Measurements from ENCODE around the gene FBXW9. TPM values are rescaled to one million over a fixed set of nuclear protein-coding genes. Genes with fewer than 3 reads are reported as not detected.

FBXW9 gene
- total RNA-seq, 2 experiments from 2014 or later: 10.2 to 10.5 TPM

DNA sequence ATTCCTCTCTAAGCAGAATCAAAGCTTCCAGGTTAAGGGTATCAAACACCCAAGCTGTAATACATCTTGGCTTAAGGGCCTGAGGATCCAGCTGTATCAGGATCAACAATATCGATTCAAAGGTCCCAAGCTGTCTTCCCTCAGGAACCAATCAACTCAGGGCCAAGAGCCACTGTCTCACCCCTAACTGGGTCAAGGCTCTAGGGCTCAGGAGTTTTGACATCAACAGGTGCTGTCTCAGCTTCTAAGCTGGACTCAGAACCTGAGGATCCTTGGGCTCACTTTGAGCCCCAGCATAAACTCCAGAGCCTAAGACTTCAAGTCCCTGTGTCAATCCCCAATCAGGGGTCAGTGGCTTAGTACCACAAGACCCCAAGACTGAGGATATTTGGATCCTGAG lies 917 bp downstream of the FBXW9 start:
- ChIA-PET POLR2A (interaction anchor here (0.7 to 1.2 kb wide), 2 partner anchors 10 to 17 kb away, joined by 4 to 21 read pairs; no protein-coding TSS in a partner anchor), CTCF (interaction anchor here (1.0 to 1.2 kb wide), 2 partner anchors 26 to 66 kb away, joined by 4 read pairs; a partner anchor contains a TSS)

- CTCF ChIA-PET: interaction anchor here (1.2 kb wide), 1 partner anchor 66 kb away, joined by 4 read pairs; no protein-coding TSS in a partner anchor
- POLR2A ChIA-PET: interaction anchor here (0.7 kb wide), 1 partner anchor 17 kb away, joined by 4 read pairs; no protein-coding TSS in a partner anchor
Observed at GRCh38 chr19:12695096-12695495, 1.3 kb downstream of the FBXW9 start.

DNA sequence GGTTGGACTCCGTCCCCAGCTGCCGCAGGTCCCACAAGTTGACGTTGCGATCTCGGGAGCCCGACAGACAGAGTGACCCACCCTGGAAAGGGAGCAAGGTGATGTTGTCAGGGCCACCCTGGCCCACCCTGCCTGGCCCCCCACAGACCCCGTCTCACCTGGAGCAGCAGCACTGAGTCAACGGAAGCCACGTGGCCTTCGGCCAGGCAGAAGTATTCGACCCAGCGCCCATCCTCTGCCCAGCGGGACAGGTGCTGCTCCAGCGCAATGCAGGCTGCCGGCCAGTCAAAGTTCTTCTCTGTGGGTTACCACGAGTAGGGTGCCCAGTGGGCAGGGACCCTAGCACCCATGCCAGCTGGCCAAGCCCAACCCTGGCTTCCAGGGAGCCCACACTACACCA lies 1.8 kb downstream of the FBXW9 start:
- CTCF ChIA-PET: no interaction called here
- POLR2A ChIA-PET: interaction anchor here (1.0 kb wide), 1 partner anchor 28 kb away, joined by 7 read pairs; no protein-coding TSS in a partner anchor

- CTCF ChIA-PET: no interaction called here
- POLR2A ChIA-PET: no interaction called here
Observed at GRCh38 chr19:12692960-12693359, 3.5 kb downstream of the FBXW9 start.

DNA sequence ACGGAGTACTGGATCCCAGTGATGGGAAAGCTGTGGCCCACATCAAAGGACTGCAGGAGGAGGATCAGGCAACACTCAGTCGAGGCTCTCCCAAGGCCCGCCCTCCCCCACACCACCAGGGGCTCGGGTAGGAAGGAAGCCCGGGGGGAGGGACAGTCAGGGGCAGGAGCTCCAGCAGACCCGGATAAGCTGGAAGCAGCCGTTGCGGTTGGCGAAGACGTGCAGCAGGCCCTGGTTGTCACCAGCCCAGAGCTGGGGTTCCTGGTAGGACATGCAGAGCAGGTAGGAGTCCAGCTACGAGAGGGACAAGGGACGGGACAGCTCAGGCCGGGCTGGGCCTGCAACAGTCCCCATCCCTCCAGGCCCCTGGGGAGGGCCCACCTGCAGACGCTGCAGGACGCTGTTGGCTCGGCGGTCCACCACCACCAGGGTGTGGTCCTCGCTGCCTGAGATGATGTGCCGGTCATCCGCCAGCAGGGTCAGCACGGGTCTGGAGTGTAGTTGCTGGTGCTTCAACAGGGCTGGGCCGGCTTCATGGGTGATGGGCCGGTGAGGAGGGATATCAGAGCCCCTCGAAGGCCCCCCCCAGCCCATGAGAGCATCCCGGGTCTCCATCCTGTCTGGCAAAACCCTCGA lies 6.7 kb downstream of the FBXW9 start:
- ChIA-PET POLR2A (no interaction called here), CTCF (interaction anchor here (1.2 kb wide), 1 partner anchor 158 kb away, joined by 3 read pairs; no protein-coding TSS in a partner anchor)

DNA sequence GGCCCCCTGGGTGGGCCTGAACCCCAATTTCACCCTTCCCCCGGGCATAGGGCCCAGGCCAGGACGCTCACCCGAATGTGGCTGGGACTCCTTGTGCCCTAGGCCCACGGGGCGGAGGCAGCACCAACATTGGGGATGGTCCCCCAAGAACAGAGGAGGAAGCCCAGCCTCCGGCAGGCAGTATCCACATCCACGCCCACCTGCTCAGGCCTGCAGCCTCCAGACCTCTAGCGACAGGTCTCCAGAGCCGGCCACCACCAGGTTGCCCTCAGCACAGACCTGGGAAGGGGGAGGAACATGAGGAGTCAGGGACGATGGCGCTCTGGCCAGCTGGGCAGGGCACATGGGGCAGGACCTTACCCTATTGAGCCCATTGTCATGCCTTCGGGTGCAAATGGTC lies 7.4 kb downstream of the FBXW9 start:
- ChIA-PET CTCF (no interaction called here), POLR2A (no interaction called here)

GRCh38 chr19:12687496-12688196 lies 8.8 kb downstream of the FBXW9 start, which contains the start of gene GNG14:
Gene GNG14 (plus strand): TSS chr19:12687998. CDS start chr19:12688049, 51 bp downstream.
- CTCF ChIA-PET: interaction anchor here (1.1 kb wide), 1 partner anchor 124 kb away, joined by 3 read pairs; no protein-coding TSS in a partner anchor
- POLR2A ChIA-PET: interaction anchor here (0.6 kb wide), 1 partner anchor 160 kb away, joined by 3 read pairs; no protein-coding TSS in a partner anchor

- POLR2A ChIA-PET: interaction anchor here (0.6 to 1.3 kb wide), 3 partner anchors 10 to 48 kb away, joined by 3 to 21 read pairs (median 3); partner anchors contain the start of gene FBXW9
- CTCF ChIA-PET: no interaction called here
Observed at GRCh38 chr19:12685831-12686230, 10.6 kb downstream of the FBXW9 start.

DNA sequence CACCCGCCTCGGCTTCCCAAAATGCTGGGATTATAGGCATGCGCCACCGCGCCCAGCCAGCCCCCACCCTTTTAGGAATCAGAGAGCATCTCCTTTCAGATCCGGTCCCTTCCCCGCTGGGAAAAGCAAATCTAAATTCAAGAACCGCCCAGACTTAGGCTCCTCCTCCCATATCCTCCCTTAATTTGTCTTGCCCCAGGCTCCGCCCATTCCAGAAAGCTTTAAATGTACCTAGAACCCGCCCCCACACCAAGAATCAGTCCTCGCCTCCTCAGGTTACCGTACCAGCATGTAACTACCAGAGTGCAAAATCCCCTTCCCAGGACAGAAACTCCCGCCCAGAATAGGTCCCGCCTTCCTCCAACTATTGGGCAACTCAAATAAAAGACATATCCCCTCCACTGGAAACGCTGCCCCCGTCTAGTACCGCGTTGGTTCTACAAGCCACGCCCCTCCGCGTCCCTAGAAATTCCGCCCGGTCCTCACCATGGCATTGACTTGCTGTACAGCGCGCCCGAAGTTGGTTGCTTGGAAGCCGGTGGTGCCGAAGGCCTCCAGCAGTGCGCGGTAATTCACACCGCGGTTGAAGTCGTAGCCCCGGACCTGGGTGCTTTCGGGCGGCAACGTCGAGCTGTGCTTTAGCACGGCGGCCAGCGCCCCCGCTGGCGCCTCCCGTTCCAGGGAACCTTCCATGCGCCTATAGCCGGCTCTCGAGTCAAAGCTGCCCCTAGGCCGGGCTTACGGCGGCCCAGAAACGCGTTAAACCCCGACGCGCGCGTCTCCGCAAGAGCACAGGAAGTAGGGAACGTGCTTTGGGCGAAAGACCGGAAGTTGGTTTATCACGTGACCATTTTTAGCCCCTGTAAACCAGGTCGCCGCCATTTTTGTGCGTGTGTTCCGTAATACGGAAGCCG lies 15.1 kb downstream of the FBXW9 start, which contains the start of gene DHPS:
DHPS (minus strand) TSS at position 807 of the 914 bp plus-strand sequence; CDS start at position 693, 114 bp downstream.
- POLR2A ChIA-PET: interaction anchor here (0.6 to 1.6 kb wide), 11 partner anchors 9 to 1306 kb away, joined by 3 to 7 read pairs (median 4); partner anchors contain the start of gene TNPO2
- CTCF ChIA-PET: interaction anchor here (0.6 to 1.8 kb wide), 9 partner anchors 9 to 118 kb away, joined by 3 to 9 read pairs (median 4); partner anchors contain the start of genes FBXW9, JUNB, MAN2B1 and WDR83

DNA sequence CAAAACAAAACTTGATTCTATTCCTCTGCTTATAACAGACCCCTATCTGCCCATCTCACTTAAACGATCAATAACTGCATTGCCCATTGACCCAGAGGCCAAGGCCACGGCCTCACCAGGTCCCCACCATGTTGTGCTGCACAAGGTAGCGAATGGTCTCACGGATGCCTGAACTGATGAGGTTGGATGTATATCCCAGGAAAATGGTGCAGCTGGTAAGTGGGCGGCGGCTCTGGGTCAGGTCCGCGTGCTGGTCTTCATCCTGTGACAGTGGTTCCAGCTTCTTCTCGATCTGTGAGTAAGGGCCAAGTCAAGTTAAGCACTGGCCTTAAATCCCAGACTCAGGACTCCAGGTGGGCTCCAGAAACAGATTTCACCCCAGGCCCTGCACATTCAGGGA lies 16.4 kb downstream of the FBXW9 start:
- CTCF ChIA-PET: interaction anchor here (1.1 to 1.8 kb wide), 3 partner anchors 9 to 98 kb away, joined by 3 to 6 read pairs (median 5); partner anchors contain the start of gene TRIR
- POLR2A ChIA-PET: interaction anchor here (0.8 to 1.6 kb wide), 2 partner anchors 113 to 1245 kb away, joined by 3 to 5 read pairs; partner anchors contain the start of gene PRKCSH

DNA sequence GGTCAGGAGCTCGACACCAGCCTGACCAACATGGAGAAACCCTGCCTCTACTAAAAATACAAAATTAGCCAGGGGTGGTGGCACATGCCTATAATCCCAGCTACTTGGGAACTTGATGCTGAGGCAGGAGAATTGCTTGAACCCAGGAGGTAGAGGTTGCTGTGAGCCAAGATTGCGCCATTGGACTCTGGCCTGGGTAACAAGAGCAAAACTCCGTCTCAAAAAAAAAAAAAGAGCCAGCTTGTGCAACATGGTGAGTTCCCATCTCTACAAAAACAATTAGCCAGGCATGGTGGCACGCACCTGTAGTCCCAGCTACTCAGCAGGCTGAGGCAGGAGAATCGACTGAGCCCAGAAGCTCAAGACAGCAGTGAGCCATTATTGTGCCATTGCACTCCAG lies 18.4 kb downstream of the FBXW9 start:
- POLR2A ChIA-PET: interaction anchor here (0.5 to 0.7 kb wide), 4 partner anchors 17 to 829 kb away, joined by 3 to 4 read pairs (median 3); no protein-coding TSS in a partner anchor
- CTCF ChIA-PET: interaction anchor here (2.2 kb wide), 1 partner anchor 9 kb away, joined by 10 read pairs; a partner anchor contains a TSS

GRCh38 chr19:12676928-12677327 lies 19.5 kb downstream of the FBXW9 start:
- ChIA-PET CTCF (interaction anchor here (0.6 to 2.2 kb wide), 8 partner anchors 8 to 444 kb away, joined by 3 to 10 read pairs (median 3); partner anchors contain the start of genes MAN2B1, TRIR and WDR83), POLR2A (no interaction called here)

DNA sequence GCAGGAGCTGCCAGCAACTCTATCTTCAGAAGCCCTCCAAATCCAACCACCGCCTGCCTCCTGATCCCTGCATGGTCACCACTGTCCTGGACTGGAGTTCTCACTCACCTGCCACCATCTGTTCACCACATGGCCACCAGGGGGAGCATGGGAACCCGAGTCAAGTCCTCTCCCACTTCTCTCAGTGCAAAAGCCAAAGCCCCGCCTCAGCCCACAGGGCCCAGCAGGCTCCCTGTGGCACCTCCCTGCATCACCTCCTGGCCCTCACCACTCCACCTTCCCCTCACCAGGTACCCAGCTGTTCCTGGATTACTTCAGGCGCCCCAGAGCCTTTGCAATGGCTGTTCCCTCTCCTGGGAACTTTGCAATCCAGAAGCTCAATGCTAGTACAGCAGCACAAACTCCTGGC lies 20.0 kb downstream of the FBXW9 start:
- POLR2A ChIA-PET: no interaction called here
- CTCF ChIA-PET: interaction anchor here (0.6 to 1.4 kb wide), 7 partner anchors 10 to 443 kb away, joined by 3 to 9 read pairs (median 3); partner anchors contain the start of genes MAN2B1, TRIR and WDR83

GRCh38 chr19:12675940-12676339 lies 20.5 kb downstream of the FBXW9 start:
- POLR2A ChIA-PET: no interaction called here
- CTCF ChIA-PET: interaction anchor here (1.1 to 1.4 kb wide), 5 partner anchors 10 to 172 kb away, joined by 3 to 9 read pairs (median 3); partner anchors contain the start of genes MAN2B1 and WDR83

GRCh38 chr19:12675399-12675798 lies 21.0 kb downstream of the FBXW9 start:
- CTCF ChIA-PET: interaction anchor here (1.1 kb wide), 1 partner anchor 35 kb away, joined by 6 read pairs; no protein-coding TSS in a partner anchor
- POLR2A ChIA-PET: no interaction called here

DNA sequence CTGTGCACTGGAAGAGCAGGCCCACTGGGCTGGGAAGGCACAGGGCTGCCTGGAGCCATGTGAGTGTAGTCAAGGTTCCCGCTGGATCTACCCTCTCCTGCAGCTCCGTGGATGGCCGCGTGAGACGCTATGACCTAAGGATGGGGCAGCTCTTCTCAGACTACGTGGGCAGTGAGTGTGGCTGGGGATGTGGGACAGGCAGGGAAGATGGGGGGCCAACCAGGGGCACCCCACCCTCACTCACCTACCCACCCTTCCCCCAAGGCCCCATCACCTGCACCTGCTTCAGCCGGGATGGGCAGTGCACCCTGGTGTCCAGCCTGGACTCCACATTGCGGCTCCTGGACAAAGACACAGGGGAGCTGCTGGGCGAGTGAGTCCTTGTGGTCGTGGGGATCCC lies 23.7 kb downstream of the FBXW9 start:
- POLR2A ChIA-PET: interaction anchor here (1.0 kb wide), 1 partner anchor 9 kb away, joined by 3 read pairs; the partner anchor contains the start of gene DHPS

DNA sequence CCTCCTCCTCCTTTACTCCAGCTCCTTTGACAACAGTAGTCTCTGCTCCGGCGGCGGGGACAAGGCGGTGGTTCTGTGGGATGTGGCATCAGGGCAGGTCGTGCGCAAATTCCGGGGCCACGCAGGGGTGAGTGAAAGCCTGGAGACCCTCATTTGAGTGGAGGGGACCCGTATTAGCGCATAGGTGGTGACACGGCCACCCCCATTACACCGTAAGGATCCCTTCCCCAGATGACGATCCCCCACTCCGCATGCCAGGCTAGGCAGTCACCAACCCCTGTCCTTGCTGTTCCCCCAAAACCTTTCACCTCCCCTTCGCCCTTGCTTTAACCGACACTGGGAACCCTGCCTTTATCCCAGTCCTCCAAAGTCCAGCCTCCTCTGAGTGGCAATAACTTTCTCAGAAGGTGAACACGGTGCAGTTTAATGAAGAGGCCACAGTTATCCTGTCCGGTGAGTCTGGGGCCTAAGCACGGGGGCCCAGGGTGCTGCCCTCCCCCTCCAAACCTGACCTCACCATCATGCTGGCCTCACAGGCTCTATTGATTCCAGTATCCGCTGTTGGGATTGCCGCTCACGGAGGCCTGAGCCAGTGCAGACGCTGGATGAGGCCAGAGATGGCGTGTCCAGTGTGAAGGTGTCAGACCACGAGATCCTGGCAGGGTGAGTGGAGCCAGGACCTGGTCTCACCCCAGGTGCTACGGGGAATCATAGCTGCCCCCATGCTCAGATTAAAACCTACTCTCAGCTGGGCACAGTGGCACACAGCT lies 26.1 kb downstream of the FBXW9 start:
- POLR2A ChIA-PET: interaction anchor here (0.6 kb wide), 1 partner anchor 15 kb away, joined by 3 read pairs; no protein-coding TSS in a partner anchor

More for the DNA sequence above, 23.7 kb downstream of the FBXW9 start:
- CTCF ChIA-PET: interaction anchor here (0.6 to 2.9 kb wide), 11 partner anchors 8 to 213 kb away, joined by 3 to 9 read pairs (median 4); partner anchors contain the start of genes DHPS, FBXW9 and TNPO2

More for the DNA sequence above, 26.1 kb downstream of the FBXW9 start:
- CTCF ChIA-PET: interaction anchor here (1.5 to 2.9 kb wide), 4 partner anchors 8 to 31 kb away, joined by 5 to 10 read pairs (median 8); partner anchors contain the start of gene DHPS
